ENCODE data around the gene RBM26. TPM values are rescaled to one million over a fixed set of nuclear protein-coding genes. Genes with fewer than 3 reads are reported as not detected.

Gene RBM26
- total RNA-seq, 4 donors from 2014 or later = 23.4 to 78.5 (median 34.2) TPM

GRCh38 chr13:79365981-79366380 is 40.1 kb downstream of the RBM26 start:
- TF ChIP-seq POLR2A (IDR thresholded peaks at IDR 0.05) (no peak), CTCF (IDR thresholded peaks at IDR 0.05) (no peak), POLR2AphosphoS5 (IDR thresholded peaks at IDR 0.05) (no peak), EP300 (IDR thresholded peaks at IDR 0.05) (no peak)
- no peaks in the 10 kb centered on the region for H3K27me3 ChIP-seq
- 74% methylated on average over 2 of the region's 2 CpGs for WGBS
- no peak overlapping the region for H3K4me3 ChIP-seq
- H3K36me3 ChIP-seq = peaks cover 71% of the 10 kb centered on the region
- H3K4me1 ChIP-seq = no peaks in the 10 kb centered on the region
- H3K27ac ChIP-seq = no peak overlapping the region
- no peak for DNase-seq (ENCODE audit: low spot score in 2 of 2)
- H3K9me3 ChIP-seq = no peaks in the 10 kb centered on the region

- DNase-seq (ENCODE audit: low spot score in 2 of 2) = no peak
- Histone ChIP-seq H3K27ac (no peak overlapping the region), H3K36me3 (peaks cover 61% of the 10 kb centered on the region), H3K9me3 (no peaks in the 10 kb centered on the region), H3K4me3 (no peak overlapping the region), H3K4me1 (no peaks in the 10 kb centered on the region), H3K27me3 (no peaks in the 10 kb centered on the region)
- TF ChIP-seq EP300 (IDR thresholded peaks at IDR 0.05) (no peak), CTCF (IDR thresholded peaks at IDR 0.05) (no peak), POLR2AphosphoS5 (IDR thresholded peaks at IDR 0.05) (no peak), POLR2A (IDR thresholded peaks at IDR 0.05) (no peak)
- WGBS = 79% methylated on average over 3 of the region's 3 CpGs
Measured at GRCh38 chr13:79361299-79361698, 44.8 kb downstream of the RBM26 start.

- Histone ChIP-seq H3K9me3 (no peaks in the 10 kb centered on the region), H3K27me3 (no peaks in the 10 kb centered on the region), H3K36me3 (peaks cover 61% of the 10 kb centered on the region), H3K27ac (no peak overlapping the region), H3K4me3 (no peak overlapping the region), H3K4me1 (no peaks in the 10 kb centered on the region)
- WGBS = 74% methylated on average over 1 of the region's 1 CpG
- no peak for DNase-seq (ENCODE audit: low spot score in 2 of 2)
- TF ChIP-seq CTCF (IDR thresholded peaks at IDR 0.05) = no peak
- no peak for TF ChIP-seq EP300 (IDR thresholded peaks at IDR 0.05)
- no peak for TF ChIP-seq POLR2A (IDR thresholded peaks at IDR 0.05)
- no peak for TF ChIP-seq POLR2AphosphoS5 (IDR thresholded peaks at IDR 0.05)
Measured at GRCh38 chr13:79360095-79360494, 46.0 kb downstream of the RBM26 start.

GRCh38 chr13:79359064-79359463 is 47.0 kb downstream of the RBM26 start:
- no peaks in the 10 kb centered on the region for H3K27me3 ChIP-seq
- H3K36me3 ChIP-seq = peaks cover 64% of the 10 kb centered on the region
- DNase-seq (ENCODE audit: low spot score in 2 of 2) = no peak
- TF ChIP-seq POLR2A (IDR thresholded peaks at IDR 0.05) (no peak), POLR2AphosphoS5 (IDR thresholded peaks at IDR 0.05) (no peak), CTCF (IDR thresholded peaks at IDR 0.05) (no peak)
- H3K4me1 ChIP-seq = no peaks in the 10 kb centered on the region
- no peaks in the 10 kb centered on the region for H3K9me3 ChIP-seq
- H3K27ac ChIP-seq = no peak overlapping the region
- H3K4me3 ChIP-seq = no peak overlapping the region

GRCh38 chr13:79354285-79354684 is 51.8 kb downstream of the RBM26 start:
- Histone ChIP-seq H3K27me3 (no peaks in the 10 kb centered on the region), H3K4me3 (no peak overlapping the region), H3K4me1 (no peaks in the 10 kb centered on the region), H3K36me3 (peaks cover 63% of the 10 kb centered on the region), H3K27ac (no peak overlapping the region), H3K9me3 (no peaks in the 10 kb centered on the region)
- DNase-seq (ENCODE audit: low spot score in 2 of 2) = no peak
- TF ChIP-seq POLR2A (IDR thresholded peaks at IDR 0.05) = no peak
- no peak for TF ChIP-seq POLR2AphosphoS5 (IDR thresholded peaks at IDR 0.05)
- no peak for TF ChIP-seq EP300 (IDR thresholded peaks at IDR 0.05)
- no peak for TF ChIP-seq CTCF (IDR thresholded peaks at IDR 0.05)
- WGBS = 94% methylated on average over 3 of the region's 3 CpGs
